RWPE2 (cell line): ENCODE results near the gene PARVG.

ENCODE experiments used
- ATAC-seq: fragments of 200-7000 bp; cut with Tn5 transposase; 3 replicates; pipeline ENCODE4 v1.9.1; 2021; ENCODE audit warnings: low read depth
- DNase-seq: peaks from one replicate; pipeline ENCODE4 v3.0.0-alpha.2; 2020; ENCODE audit warnings: low spot score
- H3K27ac ChIP-seq: fragments of 450-650 bp; 2 replicates; pipeline ENCODE4 v1.5.1; 2017; ENCODE audit warnings: mild to moderate bottlenecking; ENCODE audit not compliant: poor library complexity, severe bottlenecking
- H3K27me3 ChIP-seq: fragments of 250-450 bp; sonication (Bioruptor Pico); 2 replicates; pipeline ENCODE4 v1.5.1; 2021; ENCODE audit warnings: mild to moderate bottlenecking, moderate library complexity; ENCODE audit not compliant: insufficient read depth, poor library complexity, severe bottlenecking
- H3K36me3 ChIP-seq: fragments of 250-450 bp; sonication (Bioruptor Pico); 2 replicates; pipeline ENCODE4 v1.5.1; 2020; ENCODE audit warnings: low read depth, mild to moderate bottlenecking, moderate library complexity
- H3K4me1 ChIP-seq: fragments of 250-450 bp; sonication (Bioruptor Pico); 2 replicates; pipeline ENCODE4 v1.5.1; 2021; ENCODE audit warnings: mild to moderate bottlenecking, moderate library complexity; ENCODE audit not compliant: insufficient read depth, poor library complexity, severe bottlenecking
- H3K4me3 ChIP-seq: fragments of 250-450 bp; sonication (Bioruptor Pico); 2 replicates; pipeline ENCODE4 v1.5.1; 2021; ENCODE audit warnings: mild to moderate bottlenecking, moderate library complexity; ENCODE audit not compliant: severe bottlenecking
- H3K9me3 ChIP-seq: fragments of 250-450 bp; sonication (Bioruptor Pico); 2 replicates; pipeline ENCODE4 v1.5.1; 2021; ENCODE audit warnings: mild to moderate bottlenecking, moderate library complexity; ENCODE audit not compliant: severe bottlenecking
- CTCF ChIP-seq: fragments of 450-650 bp; IDR thresholded peaks from one replicate; pipeline ENCODE4 v1.5.1; 2017; ENCODE audit warnings: mild to moderate bottlenecking, moderate library complexity; ENCODE audit not compliant: poor library complexity, severe bottlenecking

Gene PARVG

GRCh38 chr22:44183287-44183588 is 2.5 kb downstream of the PARVG start:
- Histone ChIP-seq H3K9me3 (no peaks in the 10 kb centered on the region), H3K36me3 (no peaks in the 10 kb centered on the region), H3K4me3 (no peak overlapping the region), H3K27ac (no peak overlapping the region), H3K4me1 (no peaks in the 10 kb centered on the region), H3K27me3 (peaks cover 40% of the 10 kb centered on the region)
- DNase-seq = no peak
- no peak for TF ChIP-seq CTCF
- no peak for ATAC-seq

- no peak for TF ChIP-seq CTCF
- H3K27ac ChIP-seq = no peak overlapping the region
- no peaks in the 10 kb centered on the region for H3K9me3 ChIP-seq
- H3K4me1 ChIP-seq = no peaks in the 10 kb centered on the region
- DNase-seq (no peak), ATAC-seq (no peak)
- no peaks in the 10 kb centered on the region for H3K36me3 ChIP-seq
- no peak overlapping the region for H3K4me3 ChIP-seq
- H3K27me3 ChIP-seq = peaks cover 40% of the 10 kb centered on the region
Measured at GRCh38 chr22:44184006-44184405, 3.3 kb downstream of the PARVG start.

GRCh38 chr22:44185237-44186120 is 4.8 kb downstream of the PARVG start:
- no peaks in the 10 kb centered on the region for H3K36me3 ChIP-seq
- no peak for ATAC-seq
- no peak for DNase-seq
- peaks cover 26% of the 10 kb centered on the region for H3K27me3 ChIP-seq
- H3K27ac ChIP-seq = no peak overlapping the region
- TF ChIP-seq CTCF = no peak
- no peaks in the 10 kb centered on the region for H3K9me3 ChIP-seq
- no peaks in the 10 kb centered on the region for H3K4me1 ChIP-seq
- no peak overlapping the region for H3K4me3 ChIP-seq

- H3K27me3 ChIP-seq = peaks cover 19% of the 10 kb centered on the region
- no peak for TF ChIP-seq CTCF
- H3K27ac ChIP-seq = no peak overlapping the region
- ATAC-seq (no peak), DNase-seq (no peak)
- H3K4me3 ChIP-seq = no peak overlapping the region
- H3K4me1 ChIP-seq = no peaks in the 10 kb centered on the region
- H3K36me3 ChIP-seq = no peaks in the 10 kb centered on the region
- H3K9me3 ChIP-seq = no peaks in the 10 kb centered on the region
Measured at GRCh38 chr22:44186121-44186510, 5.4 kb downstream of the PARVG start.

- Histone ChIP-seq H3K27ac (no peak overlapping the region), H3K36me3 (no peaks in the 10 kb centered on the region), H3K4me1 (no peaks in the 10 kb centered on the region), H3K4me3 (no peak overlapping the region), H3K27me3 (peaks cover 18% of the 10 kb centered on the region), H3K9me3 (no peaks in the 10 kb centered on the region)
- ATAC-seq (no peak), DNase-seq (no peak)
- TF ChIP-seq CTCF = no peak
Measured at GRCh38 chr22:44186737-44187136, 6.0 kb downstream of the PARVG start.
